ENCODE data around the gene HTR1B.

HTR1B gene

DNA sequence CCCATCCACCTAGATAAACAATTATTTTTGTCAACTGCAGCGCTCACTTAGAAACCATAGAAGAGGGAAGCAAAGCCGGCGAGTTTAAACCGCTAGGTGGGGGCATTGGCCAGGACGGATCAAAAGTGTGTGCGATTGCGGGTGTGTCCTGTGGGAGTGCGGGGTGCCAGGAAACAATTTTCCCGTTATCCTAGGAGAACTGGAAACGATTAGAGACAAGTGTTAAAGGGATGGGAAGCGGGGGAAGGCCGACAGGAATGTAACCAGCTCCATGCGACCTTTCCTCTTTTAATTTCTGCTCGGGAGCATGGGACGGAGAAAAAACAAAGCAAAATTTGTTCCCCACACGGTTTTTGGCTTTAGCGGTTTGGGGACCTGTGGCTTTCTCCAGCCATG, 2.8 kb upstream of the HTR1B start:
- TF ChIP-seq, protein P1, sequence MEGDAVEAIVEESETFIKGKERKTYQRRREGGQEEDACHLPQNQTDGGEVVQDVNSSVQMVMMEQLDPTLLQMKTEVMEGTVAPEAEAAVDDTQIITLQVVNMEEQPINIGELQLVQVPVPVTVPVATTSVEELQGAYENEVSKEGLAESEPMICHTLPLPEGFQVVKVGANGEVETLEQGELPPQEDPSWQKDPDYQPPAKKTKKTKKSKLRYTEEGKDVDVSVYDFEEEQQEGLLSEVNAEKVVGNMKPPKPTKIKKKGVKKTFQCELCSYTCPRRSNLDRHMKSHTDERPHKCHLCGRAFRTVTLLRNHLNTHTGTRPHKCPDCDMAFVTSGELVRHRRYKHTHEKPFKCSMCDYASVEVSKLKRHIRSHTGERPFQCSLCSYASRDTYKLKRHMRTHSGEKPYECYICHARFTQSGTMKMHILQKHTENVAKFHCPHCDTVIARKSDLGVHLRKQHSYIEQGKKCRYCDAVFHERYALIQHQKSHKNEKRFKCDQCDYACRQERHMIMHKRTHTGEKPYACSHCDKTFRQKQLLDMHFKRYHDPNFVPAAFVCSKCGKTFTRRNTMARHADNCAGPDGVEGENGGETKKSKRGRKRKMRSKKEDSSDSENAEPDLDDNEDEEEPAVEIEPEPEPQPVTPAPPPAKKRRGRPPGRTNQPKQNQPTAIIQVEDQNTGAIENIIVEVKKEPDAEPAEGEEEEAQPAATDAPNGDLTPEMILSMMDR (IDR thresholded peaks at IDR 0.05; ENCODE audit: control insufficient read depth, extremely low read depth, insufficient read depth) = peak; percentile 53
- H3K4me3 ChIP-seq (ENCODE audit: low read depth, low read length) = no peak overlapping the region
- no peak for DNase-seq (ENCODE audit: low read depth)

DNA sequence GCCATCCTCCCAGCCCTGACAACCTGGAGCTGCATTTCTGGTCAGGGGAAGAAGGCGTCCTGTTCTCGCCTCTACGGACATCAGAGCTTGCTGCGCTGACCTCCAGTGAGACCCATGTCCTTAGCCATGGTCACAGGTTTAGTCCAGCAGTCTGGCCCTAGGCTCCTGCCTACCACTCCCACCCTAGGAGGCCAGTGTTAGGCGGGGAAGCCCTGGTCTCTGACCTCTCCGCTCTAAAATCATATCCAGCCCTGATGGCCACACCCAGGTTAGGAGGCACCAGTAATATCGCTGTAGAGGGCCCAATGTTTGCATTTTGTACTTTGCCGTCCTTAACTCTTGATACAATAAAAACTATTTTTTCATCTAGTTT, 1.2 kb upstream of the HTR1B start:
- no peak for DNase-seq (ENCODE audit: low read depth)
- no peak overlapping the region for H3K4me3 ChIP-seq (ENCODE audit: low read depth, low read length)
- TF ChIP-seq, protein P1 (IDR thresholded peaks at IDR 0.05; ENCODE audit: control insufficient read depth, extremely low read depth, insufficient read depth) = no peak

DNA sequence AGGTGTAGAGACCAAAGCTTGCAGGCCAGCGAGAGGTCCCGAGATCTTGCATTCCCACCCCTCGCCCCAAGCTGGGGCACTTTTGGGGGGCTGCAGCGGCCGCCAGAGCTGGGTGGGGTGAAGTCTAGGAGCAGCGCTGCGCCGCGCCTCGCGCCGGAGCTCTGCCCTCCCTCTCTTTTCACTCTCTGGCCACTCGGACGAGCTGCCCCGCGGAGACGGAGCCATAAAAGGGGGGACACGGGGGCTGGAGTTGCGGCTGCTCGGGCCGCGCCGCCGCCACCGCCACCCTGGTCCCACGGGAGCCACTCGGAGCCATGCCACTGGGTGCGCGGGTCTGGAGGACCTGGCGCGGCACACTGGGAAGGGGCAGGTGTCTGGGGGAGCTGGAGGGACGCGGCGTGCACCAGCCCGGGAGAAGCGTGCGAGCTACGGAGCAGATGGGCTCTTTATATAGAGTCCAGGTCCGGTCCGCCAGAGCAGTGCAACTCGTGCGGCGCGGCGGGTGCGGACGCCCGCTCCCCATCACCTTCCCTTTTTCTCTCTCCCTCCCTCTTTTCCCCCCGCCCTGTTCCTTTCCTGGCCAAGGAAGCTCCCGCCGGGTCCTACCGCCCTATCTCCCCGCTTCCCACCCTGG, 687 bp upstream of the HTR1B start:
- no peak overlapping the region for H3K4me3 ChIP-seq (ENCODE audit: low read depth, low read length)
- no peak for DNase-seq (ENCODE audit: low read depth)
- TF ChIP-seq, protein P1 (IDR thresholded peaks at IDR 0.05; ENCODE audit: control insufficient read depth, extremely low read depth, insufficient read depth) = no peak

DNA sequence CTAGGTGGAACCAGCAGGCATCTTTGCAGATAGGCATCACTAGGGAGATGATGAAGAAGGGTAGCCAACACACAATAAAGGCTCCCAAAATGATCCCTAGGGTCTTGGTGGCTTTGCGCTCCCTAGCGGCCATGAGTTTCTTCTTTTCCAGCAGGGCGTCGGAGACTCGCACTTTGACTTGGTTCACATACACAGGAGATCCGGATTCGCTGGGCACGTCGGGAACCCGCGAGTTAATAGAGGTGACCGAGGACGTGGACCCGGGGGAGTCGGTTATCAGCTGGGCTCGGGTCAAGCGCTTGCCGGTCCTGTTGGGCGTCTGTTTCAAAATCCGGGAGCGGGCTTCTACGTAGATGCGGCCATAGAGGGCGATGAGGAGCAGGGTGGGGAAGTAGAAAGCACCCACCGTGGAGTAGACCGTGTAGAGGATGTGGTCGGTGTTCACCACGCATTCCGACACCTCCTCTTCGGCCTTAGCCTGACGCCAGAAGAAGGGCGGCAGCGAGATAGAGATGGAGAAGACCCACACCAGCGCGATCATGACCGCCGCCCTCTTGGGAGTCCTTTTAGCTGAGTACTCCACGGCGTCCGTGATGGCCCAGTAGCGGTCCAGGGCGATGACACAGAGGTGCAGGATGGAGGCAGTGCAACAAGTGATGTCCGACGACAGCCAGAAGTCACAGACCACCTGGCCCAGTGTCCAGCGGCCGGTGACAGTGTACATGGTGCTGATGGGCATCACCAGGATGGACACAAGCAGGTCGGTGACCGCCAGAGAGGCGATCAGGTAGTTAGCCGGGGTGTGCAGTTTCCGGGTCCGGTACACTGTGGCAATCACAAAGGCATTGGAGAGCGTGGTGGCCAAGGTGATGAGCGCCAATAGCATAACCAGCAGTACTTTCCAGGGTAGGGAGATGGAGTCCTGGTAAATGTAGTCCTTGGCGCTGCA, 658 bp downstream of the HTR1B start:
- no peak overlapping the region for H3K4me3 ChIP-seq (ENCODE audit: low read depth, low read length)
- no peak for DNase-seq (ENCODE audit: low read depth)
- TF ChIP-seq, protein P1 (IDR thresholded peaks at IDR 0.05; ENCODE audit: control insufficient read depth, extremely low read depth, insufficient read depth) = no peak

DNA sequence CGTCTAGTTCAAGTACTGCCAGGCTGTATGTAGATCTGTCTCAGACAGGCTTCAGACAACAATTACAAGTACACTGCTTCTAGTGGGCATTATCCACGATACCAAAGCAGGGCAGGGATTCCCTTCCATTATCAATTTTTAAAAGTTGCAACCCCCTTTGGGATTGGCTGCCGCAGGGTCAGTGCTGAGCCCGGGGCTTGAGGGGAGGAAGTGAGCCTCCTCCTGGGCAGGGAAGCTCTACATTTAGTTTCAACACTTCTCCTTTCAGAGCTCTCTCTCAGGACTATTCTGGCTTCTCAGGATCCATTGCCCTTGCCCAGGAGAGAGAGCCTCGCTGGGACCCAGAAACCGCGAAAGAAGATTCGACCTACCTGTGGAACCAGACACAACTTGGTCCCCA, 1.5 kb downstream of the HTR1B start:
- no peak for DNase-seq (ENCODE audit: low read depth)
- no peak overlapping the region for H3K4me3 ChIP-seq (ENCODE audit: low read depth, low read length)
- TF ChIP-seq, protein P1 (IDR thresholded peaks at IDR 0.05; ENCODE audit: control insufficient read depth, extremely low read depth, insufficient read depth) = no peak

DNA sequence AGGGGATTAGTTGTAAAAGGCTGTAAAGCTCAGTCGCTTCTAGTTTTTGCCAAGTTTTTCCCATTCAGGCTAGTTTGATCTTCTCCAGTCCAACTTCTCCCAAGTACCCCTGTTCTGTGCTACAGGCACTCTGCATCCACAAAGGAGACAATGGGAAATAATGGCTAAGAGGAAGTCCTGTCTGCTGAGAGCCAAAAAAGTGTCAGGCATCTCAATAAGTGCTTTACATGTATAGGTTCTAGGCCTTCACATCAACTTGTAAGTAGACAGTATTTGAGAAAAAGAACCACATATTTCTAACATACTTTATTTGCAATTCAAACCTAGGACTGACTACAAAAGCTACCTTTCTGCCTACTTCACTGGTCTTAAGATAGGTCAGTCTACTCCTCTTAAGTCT, 4.9 kb downstream of the HTR1B start:
- DNase-seq (ENCODE audit: low read depth) = no peak
- H3K4me3 ChIP-seq (ENCODE audit: low read depth, low read length) = no peak overlapping the region
- TF ChIP-seq, protein P1 (IDR thresholded peaks at IDR 0.05; ENCODE audit: control insufficient read depth, extremely low read depth, insufficient read depth) = no peak
